IPS-NIHi7 (cell line): ENCODE data around the gene CYB5B.

Source experiments
- DNase-seq: peaks from one replicate; pipeline ENCODE4 v3.0.0; 2012; ENCODE audit warnings: mixed read lengths; ENCODE audit errors: extremely low spot score

CYB5B gene

GRCh38 chr16:69424053-69424934 is at the start of gene CYB5B:
CYB5B (plus strand) TSS chr16:69424619; CDS start chr16:69424684, 65 bp downstream.
- peak; percentile 99 for DNase-seq

- no peak for DNase-seq
These were observed 47.9 kb upstream of the CYB5B start for GRCh38 chr16:69376393-69377059.

GRCh38 chr16:69378036-69378435 is 46.4 kb upstream of the CYB5B start:
- no peak for DNase-seq

- DNase-seq = no peak
These were observed 45.7 kb upstream of the CYB5B start for GRCh38 chr16:69378760-69379159.

- no peak for DNase-seq
These were observed 43.2 kb upstream of the CYB5B start for GRCh38 chr16:69381231-69381630.

GRCh38 chr16:69382421-69382820 is 42.0 kb upstream of the CYB5B start:
- DNase-seq = no peak

GRCh38 chr16:69384974-69385373 is 39.4 kb upstream of the CYB5B start:
- DNase-seq = no peak

GRCh38 chr16:69386596-69386995 is 37.8 kb upstream of the CYB5B start:
- no peak for DNase-seq

GRCh38 chr16:69393898-69394849 is 30.2 kb upstream of the CYB5B start:
- DNase-seq = no peak

- DNase-seq = no peak
These were observed 28.6 kb upstream of the CYB5B start for GRCh38 chr16:69395859-69396186.

GRCh38 chr16:69396187-69397061 is 28.0 kb upstream of the CYB5B start:
- DNase-seq = peak; percentile 66

GRCh38 chr16:69397821-69398521 is 26.4 kb upstream of the CYB5B start:
- peak; percentile 74 for DNase-seq

GRCh38 chr16:69399361-69399760 is 25.1 kb upstream of the CYB5B start:
- no peak for DNase-seq

GRCh38 chr16:69402439-69402838 is 22.0 kb upstream of the CYB5B start:
- DNase-seq = no peak

- DNase-seq = no peak
These were observed 20.1 kb upstream of the CYB5B start for GRCh38 chr16:69404275-69404805.

GRCh38 chr16:69405326-69405725 is 19.1 kb upstream of the CYB5B start:
- DNase-seq = no peak

- DNase-seq = no peak
These were observed 18.7 kb upstream of the CYB5B start for GRCh38 chr16:69405757-69406156.

- DNase-seq = no peak
These were observed 17.6 kb upstream of the CYB5B start for GRCh38 chr16:69406780-69407331.

GRCh38 chr16:69407702-69408323 is 16.6 kb upstream of the CYB5B start:
- no peak for DNase-seq
